GM18517 (cell line): ENCODE measurements around the gene CYP2E1.
"Not testable (repeated sequence)": the region's sequence is repeated elsewhere in the genome, so short reads cannot be mapped to it uniquely, and the experiment has no call there.

ENCODE experiments used
- ATAC-seq: cut with Tn5 transposase; IDR thresholded peaks from one replicate; pipeline ENCODE4 v1.9.1; 2021; ENCODE audit warnings: mild to moderate bottlenecking, moderate library complexity; ENCODE audit not compliant: unreplicated experiment

Gene CYP2E1

DNA sequence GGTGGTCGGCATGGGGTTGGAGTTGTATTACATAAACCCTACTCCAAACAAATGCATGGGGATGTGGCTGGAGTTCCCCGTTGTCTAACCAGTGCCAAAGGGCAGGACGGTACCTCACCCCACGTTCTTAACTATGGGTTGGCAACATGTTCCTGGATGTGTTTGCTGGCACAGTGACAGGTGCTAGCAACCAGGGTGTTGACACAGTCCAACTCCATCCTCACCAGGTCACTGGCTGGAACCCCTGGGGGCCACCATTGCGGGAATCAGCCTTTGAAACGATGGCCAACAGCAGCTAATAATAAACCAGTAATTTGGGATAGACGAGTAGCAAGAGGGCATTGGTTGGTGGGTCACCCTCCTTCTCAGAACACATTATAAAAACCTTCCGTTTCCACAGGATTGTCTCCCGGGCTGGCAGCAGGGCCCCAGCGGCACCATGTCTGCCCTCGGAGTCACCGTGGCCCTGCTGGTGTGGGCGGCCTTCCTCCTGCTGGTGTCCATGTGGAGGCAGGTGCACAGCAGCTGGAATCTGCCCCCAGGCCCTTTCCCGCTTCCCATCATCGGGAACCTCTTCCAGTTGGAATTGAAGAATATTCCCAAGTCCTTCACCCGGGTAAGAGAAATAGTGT is at the start of gene CYP2E1:
Gene CYP2E1 (plus strand): TSS at position 407 of the 632 bp plus-strand sequence. CDS start 33 bp downstream, at position 440.
- no peak for ATAC-seq

DNA sequence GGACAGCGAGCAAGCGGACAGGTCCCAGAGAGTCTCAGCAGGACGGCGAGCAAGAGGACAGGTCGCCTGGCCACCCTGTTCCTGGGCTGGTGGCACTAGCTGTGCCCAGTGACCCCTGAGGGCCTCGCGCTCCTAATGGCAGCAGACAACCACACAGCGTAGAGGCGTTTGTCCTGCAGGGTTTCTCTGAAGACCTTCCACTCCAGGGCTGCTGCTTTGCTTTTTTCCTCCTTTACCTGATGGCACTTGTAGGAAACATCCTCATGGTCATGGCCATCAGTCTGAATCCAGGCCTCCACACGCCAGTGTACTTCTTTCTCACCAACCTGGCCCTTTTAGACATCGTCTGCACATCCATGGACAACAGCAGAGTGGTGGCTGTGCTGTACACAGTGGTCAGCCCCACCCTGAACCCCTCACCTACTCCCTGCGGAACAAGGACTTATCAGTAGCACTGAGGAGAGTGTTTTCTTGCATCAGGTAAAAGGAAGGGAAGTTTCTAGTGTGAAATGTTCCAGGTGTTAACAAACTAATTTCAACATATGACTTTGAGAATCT is 46.0 kb upstream of the CYP2E1 start:
- ATAC-seq: no peak

DNA sequence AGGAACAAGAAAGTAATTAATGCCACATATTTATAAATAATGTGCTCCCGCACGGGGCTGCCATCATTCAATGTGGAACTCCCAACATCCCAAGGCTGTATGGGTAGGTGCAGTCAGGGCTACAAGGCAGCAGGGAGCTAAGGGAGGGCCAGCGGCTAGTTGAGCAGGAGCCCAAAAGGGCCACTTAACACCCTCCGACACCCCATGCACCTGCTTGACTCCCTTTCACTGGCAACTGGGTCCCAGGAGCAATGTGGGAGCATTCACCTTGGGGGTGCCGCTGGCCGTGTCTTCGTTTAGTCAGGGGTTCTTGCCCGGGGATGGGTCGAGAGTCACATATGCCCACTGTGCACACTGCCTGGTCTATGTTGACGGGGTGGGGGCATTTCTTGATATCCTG is 45.5 kb upstream of the CYP2E1 start:
- no peak for ATAC-seq

DNA sequence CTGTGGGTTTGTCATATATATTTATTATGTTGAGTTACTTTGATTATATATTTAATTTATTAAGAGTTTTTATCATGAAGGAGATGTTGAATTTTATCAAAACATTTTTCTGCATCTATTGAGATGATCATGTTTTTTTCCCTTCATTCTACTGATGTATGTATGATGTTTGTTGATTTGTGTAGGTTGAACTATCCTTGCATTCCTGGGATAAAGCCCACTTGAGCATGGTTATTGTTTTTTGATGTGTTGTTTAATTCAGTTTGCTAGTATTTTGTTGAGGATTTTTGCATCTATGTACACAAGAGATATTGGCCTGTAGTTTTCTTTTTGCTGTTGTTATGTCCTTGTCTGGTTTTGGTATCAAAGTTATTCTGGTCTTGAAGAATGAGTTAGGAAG is 42.3 kb upstream of the CYP2E1 start:
- ATAC-seq: no peak

DNA sequence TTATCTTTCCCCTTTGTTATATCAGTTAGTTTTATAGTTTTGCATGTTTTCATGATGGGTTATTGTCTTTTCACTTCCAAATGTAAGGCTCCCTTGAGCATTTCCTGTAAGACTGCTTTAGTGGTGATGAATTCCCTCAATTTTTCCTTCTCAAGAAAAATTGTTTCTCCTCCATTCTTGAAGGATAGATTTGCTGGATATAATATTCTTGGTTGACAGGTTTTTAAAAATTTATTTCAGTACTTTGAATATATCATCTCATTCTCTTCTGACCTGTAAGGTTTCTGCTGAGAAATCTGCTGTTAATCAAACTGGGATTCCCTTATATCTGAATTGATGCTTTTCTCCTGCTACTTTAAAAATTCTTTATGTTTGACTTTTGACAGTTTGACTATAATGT is 40.1 kb upstream of the CYP2E1 start:
- no peak for ATAC-seq

DNA sequence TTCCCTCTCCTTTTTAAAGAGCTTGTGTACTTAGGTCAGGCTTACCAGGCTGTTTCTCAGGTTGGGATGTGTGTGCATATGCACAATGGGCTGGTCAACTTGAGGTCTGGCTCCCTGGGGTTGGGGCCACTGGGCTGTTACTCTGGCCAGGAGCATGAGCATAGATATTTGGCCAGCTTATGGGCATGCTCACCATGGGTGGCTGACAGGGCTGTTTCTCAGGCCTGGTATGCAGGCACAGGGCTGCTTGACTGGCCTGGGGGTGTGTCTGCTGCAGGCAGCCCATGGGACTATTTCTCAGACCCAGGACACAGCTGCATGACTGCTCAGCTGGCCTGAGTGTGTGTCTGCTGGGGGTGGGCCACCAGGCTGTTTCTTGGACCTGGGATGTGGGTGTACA is 38.8 kb upstream of the CYP2E1 start:
- ATAC-seq: no peak

DNA sequence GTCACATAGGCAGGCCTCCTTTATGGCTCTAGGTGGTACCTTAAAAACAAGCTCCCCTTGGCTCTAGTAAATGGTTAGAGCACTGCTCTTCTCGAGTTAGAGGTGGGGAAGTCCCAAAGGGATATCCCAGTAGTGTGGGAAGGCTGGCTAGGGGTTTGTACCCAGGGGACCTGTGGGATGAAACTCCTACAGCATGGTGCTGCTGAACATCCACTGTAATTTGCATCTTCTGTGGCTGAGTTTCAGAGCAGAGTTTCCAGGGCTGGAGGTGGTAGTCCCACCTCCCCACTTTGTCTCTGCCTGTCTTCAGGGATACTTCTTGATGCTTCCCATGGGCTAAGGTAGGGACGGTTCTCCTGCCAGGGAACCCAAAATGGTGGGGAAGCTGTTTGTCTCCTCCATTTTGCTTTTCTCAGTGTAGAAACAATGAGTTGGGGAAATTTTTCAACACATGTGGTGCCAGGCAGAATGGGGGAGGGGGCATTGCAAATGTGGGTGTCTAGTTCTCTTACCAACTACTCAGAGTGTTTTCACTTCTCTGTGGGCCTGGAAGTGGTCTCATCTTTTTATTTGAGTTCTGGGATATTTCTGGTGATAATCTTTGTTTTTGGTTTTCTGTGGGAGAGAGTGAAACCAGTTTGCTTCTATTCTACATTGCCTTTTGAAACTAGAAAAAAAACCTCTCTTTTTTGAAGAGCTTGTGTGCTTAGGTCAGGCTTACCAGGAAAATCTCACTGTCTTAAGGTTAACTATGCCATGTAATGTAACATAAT is 37.2 kb upstream of the CYP2E1 start:
- peak; percentile 70 for ATAC-seq

DNA sequence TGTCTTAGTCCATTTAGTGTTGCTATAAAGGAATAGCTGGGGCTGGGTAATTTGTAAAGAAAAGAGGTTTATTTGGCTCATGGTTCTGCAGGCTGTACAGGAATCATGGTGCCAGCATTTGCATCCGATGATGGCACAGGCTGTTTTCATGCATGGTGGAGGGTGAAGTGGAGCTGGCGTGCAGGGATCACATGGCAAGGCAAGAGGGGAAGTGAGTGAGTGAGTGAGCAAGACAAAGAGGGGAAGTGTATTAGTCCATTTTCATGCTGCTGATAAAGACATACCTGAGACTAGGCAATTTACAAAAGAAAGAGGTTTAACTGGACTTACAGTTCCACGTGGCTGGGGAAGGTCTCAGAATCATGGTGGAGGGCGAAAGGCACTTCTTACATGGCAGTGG is 33.6 kb upstream of the CYP2E1 start:
- ATAC-seq: not testable (repeated sequence)

DNA sequence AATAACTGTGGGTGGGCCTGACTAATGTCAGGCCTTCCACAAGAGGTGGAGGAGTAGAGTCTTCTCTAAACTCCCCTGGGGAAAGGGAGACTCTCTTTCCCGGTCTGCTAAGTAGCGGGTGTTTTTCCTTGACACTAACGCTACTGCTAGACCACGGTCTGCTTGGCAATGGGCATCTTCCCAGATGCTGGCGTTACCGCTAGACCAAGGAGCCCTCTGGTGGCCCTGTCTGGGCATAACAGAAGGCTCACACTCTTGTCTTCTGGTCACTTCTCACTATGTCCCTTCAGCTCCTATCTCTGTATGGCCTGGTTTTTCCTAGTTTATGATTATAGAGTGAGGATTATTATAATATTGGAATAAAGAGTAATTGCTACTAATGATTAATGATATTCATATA is 29.8 kb upstream of the CYP2E1 start:
- not testable (repeated sequence) for ATAC-seq

DNA sequence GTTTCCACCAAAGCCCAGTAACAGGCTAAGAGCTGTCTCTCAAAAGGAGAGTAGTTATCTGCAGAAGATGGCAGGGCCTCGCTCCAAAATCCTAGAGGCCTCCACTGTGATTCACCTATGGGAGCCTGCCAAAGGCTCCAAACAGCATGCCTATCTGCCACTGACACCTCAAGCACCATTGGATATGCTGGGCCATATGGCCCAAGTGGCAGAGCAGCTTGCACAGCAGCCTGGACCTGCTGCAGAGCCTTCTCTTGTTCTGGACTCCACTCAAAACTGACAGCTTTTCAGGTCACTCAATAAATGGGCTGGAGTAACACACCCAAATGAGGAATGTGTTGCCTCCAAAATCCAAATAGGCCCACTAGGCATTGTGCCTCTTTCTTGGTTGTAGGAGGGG is 28.0 kb upstream of the CYP2E1 start:
- not testable (repeated sequence) for ATAC-seq

DNA sequence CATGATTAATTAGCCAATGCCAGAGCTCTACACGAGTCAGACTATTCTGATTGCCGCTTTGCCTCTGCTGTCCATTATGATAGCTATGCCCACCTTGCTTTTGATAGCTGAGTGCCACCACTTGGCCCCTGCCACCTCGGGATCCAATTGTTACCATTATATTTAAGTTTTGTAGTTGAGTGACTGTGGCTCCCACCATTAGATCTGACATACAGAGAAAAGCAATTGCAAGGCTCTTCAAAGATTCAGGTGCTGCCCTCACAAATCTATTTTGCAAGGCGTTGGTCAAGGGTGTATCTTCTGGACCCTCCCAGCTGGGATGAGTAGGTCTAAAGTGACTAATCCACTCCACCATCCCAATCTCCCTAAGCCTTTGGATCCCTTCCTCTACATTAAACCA is 26.3 kb upstream of the CYP2E1 start:
- not testable (repeated sequence) for ATAC-seq

DNA sequence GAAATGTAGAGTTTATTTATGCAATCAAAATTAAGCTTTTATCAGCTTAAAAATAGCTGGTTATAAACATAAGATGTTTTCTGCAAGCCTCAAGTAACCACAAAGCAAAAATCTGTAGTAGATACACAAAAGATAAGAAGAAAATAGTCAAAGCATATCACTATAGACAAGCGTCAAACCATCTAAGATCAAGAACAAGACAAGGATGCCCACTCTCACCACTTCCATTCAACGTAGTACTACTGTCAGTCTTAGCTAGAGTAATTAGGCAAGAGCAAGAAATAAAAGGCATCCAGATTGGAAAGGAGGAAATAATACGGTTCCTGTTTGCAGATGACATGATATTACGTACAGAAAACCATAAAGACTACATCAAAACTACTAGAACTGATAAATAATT is 17.5 kb upstream of the CYP2E1 start:
- ATAC-seq: no peak

DNA sequence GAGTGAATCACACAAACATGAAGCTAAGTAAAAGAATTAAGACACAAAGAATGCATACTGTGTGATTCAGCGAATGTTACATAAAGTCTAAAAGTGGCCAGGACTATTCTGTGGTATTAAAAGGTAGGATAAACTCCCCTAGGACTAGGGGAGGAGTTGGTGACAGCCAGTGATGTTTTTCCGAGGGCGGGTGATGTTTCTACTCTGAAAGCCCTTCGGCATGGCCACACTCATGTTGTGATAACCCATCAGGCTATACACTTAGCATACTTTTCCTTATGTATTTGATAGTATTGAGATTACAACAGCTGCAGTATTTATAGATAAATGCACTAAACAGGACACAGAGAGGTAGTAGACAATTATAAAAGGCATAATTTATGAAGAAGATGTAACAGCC is 15.8 kb upstream of the CYP2E1 start:
- no peak for ATAC-seq

DNA sequence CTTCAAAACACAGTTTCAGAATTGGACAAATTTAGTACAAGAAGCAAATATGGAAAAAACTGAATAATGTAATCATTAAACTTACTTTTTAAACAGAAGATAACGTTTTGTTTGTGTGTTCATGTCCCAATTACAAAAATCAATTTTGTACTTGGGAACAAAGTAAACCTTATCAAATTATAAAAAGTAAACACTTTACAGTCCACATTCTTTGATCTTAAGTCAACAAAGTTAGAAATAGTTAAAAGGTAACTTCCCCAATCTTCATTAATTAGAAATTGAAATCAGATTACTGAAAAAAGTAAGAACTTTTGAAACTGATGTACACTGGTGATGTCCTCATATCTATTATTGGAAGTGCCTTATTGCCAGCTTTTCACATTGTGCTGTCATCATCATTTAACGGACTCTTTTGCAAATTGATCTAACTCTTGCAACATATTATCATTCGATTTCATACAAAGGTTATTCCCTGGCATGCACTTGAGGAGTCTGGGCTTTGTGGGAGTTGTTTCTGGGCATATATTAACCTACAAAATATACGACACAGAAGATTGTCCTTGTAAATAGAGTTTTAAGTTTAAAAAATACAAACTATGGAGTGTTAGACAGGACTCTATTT is 15.1 kb upstream of the CYP2E1 start:
- no peak for ATAC-seq

DNA sequence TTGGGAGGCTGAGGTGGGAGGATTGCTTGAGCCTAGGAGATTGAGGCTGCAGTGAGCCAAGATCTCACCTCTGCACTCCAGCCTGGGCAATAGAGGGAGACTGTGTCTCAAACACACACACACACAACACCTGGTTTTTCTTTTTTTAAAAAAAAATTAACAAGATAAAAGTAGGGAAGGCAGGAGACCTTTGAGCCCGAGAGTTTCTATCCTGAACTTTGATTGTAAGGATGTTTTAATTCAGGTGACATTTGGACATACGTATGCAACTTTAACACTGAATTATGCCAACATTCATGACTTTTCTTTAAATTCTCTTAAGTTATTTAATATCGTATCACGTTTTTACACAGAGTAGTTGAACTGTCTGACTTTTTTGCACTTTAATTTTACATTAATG is 11.7 kb upstream of the CYP2E1 start:
- ATAC-seq: no peak

DNA sequence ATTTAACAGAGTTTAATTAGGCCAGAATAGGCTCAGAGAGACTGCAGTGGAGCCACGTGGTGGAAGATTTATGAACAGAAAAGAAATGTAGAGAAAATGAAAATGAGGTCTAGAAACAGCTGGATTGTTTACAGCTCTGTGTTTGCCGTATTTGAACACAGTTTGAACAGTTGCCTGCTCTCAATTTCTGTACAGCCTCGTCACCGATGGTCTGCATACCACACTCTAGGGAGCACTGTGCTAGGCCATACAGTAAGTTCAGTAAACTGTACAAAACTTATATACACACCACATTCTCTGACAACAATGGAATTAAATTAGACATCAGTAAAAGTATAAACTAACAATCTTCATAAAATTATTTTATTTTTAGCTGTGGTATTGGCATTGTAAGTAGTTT is 11.1 kb upstream of the CYP2E1 start:
- ATAC-seq: no peak

DNA sequence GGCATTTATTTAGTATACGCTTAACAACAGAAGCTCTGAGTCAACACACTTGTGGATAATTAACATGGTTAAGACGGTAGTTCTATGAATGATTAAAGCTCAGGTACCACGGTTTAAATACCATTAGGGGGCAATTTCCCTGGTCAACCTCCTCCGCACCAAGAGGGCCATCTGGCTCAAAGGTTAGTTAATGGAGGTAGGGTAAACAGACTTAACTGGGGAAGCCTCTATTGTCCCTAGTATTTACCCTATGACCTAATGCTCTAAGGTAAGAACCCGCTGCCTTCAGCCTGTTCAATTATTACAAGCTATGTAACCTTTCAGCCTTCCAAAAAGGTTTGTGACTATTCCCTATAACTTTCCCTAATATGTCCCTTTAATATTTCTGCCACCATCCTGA is 8.6 kb upstream of the CYP2E1 start:
- ATAC-seq: not testable (repeated sequence)

DNA sequence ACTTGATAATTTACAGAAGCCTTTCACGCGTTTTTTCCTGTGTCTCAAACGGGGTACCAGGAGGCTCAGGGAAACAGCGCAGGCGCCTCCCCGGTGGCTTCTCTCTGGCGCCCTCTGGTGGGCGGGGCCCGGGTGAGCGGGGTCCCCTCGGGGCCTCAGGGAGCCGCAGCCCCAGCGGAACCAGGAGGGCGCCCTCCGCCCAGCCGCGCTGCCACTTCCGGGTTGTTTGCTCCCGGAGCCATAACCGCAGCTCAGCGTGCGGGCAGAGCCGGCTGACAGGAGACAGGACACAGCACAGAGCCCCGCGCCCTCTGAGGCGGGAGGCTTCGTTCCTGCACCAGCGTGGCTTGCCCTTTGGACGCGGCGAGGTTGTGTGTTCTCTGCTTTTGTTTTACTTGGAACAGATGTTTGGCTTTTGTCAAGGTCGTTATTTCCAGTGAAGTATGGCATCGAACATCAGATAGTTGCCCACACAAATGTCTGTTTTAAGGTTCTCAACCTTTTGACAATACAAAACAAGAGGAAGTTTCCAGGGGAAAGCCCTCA is 6.9 kb upstream of the CYP2E1 start:
- ATAC-seq: no peak

DNA sequence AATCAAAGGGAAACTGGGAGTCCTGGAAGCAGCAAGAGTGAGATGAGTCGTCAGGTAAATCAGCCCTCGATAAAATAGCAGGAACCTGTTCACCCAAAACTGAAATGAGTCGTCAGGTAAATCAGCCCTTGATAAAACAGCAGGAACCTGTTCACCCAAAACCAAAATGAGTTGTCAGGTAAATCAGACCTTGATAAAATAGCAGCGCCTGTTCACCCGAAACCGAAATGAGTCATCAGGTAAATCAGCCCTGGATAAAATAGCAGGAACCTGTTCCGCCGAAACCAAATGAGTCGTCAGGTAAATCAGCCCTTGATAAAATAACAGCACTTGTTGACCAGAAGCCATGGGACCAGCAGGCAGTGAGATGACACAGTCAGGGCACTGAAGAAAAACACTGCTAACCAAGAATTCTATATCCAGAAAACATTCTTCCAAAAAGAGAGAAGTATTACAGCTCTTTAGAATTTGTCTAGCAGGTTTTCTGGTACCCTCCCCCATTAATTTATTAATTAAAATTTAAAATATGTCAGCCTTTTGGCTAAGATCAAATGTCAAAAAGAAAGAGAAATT is 3.4 kb upstream of the CYP2E1 start:
- no peak for ATAC-seq

DNA sequence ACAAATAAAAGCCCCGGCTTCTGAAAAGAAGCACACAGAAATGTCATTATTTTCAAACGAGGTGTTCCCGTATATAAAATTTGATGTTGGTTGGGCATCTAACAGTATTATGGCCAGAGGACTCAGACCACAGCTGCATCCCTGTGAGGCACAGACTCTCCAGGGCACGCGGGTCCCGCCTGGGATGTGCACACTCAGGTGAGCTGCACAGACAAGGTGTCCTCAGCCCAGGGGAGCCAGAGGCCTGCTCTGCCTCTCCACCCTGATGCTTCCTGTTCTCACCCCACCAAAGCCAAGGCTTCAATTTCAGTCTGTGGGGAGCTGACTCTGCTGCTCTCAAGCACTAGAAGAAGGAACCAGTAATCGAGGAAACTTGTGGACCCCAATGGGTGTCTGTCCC is 1.7 kb upstream of the CYP2E1 start:
- no peak for ATAC-seq

DNA sequence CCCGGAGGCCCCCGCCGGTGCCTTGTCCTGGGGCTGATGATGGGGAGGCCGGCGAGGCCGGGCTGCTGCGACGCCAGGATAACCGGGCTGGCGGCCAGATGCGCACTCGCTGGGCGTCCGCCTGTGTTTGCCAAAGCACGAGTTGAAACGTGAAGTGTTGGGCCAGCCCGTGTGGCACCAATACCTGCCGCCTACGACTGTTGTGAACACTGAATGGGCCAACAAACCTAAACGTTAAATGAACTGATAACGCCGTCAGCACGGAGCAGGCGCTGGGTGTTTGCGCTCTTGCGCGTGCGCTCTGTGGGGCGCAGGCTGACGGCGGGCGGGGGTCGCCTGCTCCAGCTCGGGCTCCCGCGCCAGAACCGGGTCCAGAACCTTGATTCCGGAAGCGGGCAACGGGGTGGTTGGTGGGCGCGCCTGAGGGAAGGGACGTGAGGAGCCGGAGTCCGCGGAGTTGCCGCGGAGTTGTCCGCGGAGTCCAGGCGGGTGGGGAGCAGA is 658 bp downstream of the CYP2E1 start:
- no peak for ATAC-seq
